Stimulated activated CD4-positive, alpha-beta T cell treated with anti-CD3 and anti-CD28 coated beads, Interleukin-1b, Interleukin-23, amount 100 ng/mL, for 1 hour (primary cell): ENCODE data around the gene DPF3.

Experiments
- DNase-seq, 2 donors: peaks; one replicate each; pipeline ENCODE4 v3.0.0-alpha.2; 2020; ENCODE audit warnings: low read depth in 2 of 2

Gene DPF3

DNA sequence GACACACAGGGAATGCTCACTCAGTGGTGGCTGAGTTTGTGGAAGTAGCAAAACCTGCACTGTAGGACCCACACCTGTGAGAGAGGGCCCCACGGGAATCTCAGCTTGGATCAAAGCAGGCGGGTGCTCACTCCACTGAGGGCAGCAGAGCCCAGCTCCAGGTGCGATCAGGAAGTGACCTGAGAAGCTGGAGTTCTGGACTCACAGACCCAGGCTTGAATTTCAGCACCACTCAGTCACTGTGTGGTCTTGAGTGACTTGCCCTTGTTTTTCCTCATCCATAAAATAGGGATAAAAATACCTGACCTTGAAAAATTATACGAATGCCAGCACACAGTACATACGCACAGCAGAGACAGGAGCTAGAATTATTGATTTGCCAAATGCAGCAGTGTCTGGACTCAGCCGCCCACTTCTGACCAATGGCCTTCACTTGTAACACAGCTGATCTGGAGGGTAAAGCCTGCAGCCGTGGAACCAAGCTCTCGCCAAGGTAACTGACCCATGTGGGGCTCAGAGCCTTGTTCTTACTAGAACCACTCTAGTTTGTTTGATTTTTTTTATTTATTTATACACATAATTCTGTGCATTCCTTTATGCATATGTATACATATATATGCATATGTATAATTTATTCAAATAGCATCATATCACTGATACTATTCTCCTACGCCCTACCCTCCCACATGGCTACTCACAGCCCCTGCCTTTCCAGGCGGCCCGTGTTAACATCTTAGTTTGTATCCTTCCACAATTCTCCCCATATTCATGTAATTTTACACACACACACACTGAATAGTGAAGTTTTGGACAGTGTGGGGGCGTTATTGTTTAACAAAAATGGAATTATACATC is 53.9 kb downstream of the DPF3 start:
- DNase-seq = no peak

- DNase-seq = no peak
Observed at GRCh38 chr14:72839351-72839750, 54.5 kb downstream of the DPF3 start.

DNA sequence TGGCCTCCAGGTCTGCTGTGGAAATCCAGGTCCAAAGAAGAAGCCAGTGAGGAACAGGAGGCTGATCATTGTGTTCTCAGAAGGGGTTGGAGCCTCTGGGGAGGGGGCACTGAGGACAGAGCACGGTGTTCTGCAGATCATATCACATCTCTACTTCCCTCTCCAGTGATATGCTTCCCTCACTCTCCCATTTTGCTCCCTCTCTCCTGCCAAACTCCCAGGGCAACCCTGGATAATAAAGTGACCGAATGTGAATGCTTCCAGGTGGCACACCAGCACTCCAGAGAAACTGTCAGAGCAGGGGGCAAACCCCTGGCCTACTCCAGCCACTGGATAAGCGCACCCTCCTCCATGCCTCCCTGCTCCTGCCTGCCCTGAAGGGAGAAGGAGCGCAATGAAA is 57.8 kb downstream of the DPF3 start:
- no peak for DNase-seq

DNA sequence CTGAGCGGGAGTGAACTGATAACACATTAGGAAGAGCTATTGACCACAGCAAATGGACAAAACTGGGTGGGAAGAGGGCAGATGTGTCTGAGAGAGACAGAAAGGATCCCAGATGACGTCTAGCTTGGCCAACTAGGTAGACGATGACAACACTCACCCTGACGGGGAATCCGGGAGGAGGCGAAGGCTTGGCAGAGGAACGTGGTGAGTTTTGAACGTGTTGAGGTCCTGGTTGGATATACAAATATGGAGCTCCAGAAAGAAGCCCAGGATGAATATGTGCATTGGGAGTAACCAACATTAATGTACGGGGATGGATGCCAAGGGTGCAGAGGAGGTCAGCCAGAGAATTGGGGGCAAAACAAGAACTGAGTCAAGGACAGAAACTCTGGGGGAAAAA is 60.7 kb downstream of the DPF3 start:
- DNase-seq = no peak

DNA sequence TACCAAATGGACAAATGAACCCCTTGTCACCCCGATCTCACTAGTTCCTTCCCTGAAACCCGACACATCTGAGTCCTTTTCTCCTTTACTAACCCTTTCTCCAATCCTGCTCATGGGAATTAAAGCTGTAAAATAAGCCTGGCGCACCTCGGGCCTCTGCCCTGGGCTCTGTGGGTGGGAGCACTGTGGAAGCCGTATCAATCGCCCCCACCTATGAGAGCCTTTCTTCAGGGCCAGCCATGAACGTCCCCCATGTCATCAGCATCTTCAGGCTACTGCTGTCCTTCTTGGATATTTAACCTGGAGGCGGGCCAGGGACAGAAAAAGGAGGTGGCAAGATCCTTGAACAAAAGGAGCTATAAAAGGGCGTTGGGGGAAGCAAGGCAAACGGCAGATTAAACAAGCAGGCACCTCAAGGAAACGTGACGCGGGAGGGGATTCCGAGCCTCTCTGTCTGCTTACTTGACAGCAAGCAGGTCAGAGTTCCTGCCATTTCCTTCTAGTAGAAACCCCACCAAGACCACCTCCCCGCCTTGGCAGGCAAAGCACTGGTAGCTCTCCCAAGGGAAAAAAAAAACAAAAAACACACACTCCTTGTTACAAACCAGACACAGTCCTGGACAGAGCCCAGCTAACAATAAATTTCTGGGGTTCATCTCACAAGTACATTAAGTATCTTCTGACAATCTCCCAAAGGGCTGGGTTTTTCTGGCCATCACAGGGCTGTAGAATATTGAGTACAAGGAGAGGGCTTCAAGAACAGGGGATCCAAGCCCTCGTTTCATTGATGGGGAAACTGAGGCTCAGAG is 62.9 kb downstream of the DPF3 start:
- no peak for DNase-seq

- no peak for DNase-seq
Observed at GRCh38 chr14:72830356-72830755, 63.5 kb downstream of the DPF3 start.

DNA sequence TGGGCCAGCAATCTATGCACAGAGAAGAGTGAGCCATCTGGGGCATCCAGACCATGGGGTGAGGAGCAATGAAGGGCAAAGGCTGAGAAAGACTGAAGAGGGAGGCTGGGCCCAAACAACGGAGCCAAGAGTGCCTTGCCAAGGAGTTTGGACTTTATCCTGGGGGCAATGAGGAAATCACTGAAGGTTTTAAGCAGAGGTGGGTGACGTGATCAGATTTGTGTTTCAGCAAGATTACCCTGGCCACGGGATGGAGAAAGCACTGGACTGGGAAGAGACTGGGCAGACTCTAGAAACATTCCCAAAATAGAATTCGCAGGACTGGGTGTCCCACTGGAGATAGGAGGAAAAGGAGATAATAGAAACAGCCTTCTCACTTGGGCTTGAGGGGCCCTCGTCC is 65.3 kb downstream of the DPF3 start:
- no peak for DNase-seq

- no peak for DNase-seq
Observed at GRCh38 chr14:72826039-72826438, 67.9 kb downstream of the DPF3 start.

DNA sequence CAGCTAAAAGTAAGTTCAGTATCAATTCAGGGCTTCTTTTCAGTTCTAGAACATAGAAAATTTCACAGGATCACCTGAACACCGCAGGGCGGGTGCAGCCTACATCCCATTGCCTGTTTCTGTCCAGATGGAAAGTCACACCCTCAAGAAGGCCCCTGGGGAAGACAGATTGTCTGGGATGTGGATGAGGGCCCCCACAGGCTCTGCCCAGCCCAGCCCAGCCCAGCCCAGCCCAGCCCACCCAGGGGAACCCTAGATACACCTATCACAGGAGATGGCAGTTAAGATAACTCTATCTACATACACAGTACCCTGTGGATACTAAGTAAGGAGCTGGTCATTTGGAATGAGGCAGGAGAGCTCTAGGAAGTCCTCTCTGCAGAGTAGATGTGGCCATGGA is 68.4 kb downstream of the DPF3 start:
- no peak for DNase-seq

- no peak for DNase-seq
Observed at GRCh38 chr14:72824051-72824450, 69.8 kb downstream of the DPF3 start.

DNA sequence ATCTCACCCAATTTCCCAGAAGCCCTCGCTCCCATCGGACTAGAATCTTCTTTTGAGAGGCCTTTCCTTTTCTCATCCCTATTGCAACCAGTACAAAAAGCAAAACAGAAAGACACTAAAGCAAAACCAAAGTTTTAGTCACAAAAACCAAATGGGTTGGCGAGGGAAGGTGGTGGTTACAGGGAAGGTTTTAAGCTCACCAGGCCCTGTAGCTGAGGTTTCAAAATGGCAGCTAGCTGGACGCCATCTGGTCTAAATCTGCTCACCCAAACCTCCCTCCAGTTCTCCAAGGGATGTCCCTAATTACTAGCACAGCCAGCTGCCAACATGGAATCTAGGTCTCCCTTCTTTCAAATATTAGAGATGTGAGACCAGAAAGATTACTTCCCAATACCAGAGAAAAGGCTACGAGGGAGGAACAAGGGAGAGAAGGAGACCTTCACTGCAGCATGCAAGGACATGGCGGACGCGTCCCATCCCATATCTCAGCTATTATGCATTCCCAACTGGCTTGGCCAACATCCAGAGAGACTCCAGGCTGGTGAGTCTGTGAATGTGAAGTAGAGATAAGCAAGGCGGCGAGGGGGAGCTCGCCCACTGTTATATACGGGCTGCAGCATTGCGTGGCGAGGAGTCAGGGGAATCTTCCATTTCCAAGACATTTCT is 70.8 kb downstream of the DPF3 start:
- DNase-seq = no peak

DNA sequence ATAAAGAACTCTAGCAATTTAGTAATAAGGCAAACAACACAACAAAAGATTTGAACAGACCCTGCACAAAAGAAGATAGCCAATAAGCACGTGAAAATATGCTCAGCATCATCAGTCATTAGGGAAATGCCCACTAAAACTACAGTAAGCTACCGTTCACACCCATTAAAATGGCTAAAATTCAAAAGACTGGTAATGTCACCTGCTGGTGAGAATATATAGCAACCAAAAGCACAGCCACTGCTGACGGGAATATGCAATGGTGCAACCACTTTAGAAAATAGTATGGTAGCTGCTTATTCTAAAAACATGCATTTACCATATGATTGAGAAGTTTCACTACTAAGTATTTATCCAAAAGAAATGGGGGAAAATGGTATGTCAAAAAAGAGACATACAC is 74.9 kb downstream of the DPF3 start:
- DNase-seq = no peak

GRCh38 chr14:72816287-72816686 is 77.6 kb downstream of the DPF3 start:
- no peak for DNase-seq

DNA sequence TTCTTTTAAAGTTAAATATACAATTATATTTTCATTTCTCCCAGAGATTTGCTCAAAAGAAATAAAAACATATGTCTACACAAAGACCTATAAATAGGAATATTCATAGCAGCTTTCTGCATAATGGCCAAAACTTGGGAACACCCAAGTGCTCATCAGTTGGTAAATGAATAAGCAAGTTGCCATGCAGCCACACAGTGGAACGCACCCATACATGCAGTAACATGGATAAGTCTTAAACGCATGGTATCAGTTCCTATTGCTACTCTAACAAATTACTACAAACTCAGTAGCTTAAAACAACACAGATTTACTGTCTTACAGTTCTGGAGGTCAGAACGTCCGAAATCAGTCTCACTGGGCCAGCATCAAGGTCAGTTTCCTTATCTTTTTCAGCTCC is 78.5 kb downstream of the DPF3 start:
- no peak for DNase-seq

DNA sequence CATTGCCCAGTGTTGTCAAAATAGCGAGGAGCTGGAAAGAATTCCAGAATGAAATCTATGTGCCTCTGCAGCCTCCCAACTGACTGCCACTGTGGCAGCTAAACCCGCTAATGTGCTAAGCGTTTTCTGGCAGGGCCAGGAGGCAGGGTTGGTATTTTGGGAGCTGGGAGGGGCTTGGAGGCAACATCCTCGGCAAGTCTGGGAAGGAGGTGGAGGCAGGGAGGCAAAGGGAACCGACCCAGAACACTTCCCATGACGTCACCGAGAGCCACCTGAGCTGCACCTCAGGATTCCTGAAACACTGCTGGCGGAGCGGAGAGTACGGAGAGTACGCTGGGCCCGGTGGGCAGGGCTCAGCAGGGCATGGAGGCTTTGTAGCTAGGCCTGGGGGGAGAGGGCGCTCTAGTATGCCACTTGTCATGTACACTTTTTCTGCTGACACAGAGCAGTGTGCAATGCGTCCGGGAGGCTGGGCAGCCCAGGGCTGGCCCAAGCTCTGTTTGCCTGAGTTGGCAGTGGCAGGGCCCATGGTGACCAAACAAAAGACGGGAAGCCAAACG is 81.5 kb downstream of the DPF3 start:
- no peak for DNase-seq

GRCh38 chr14:72810201-72810600 is 83.7 kb downstream of the DPF3 start:
- DNase-seq = peak in 1 of 2 donors; percentile 11

GRCh38 chr14:72809063-72809462 is 84.8 kb downstream of the DPF3 start:
- no peak for DNase-seq

DNA sequence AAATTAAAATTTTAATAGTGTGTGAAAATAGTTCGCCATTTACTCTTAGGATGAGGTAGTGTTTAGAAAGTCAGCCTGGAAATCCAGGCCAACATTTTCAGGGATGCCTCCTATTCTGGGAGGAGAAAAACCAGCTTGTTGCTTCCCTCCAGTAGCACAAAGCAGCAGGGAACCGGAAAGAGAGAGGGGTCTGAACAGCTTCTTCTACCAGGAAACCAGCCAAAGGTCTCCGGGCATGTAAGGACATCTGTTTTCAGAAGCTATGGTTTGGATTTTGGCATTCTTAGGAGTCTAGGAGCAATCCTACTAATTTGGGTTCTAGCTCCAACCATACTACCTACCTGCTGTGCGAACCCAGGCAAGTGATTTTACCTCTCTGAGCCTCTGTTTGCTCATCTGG is 85.3 kb downstream of the DPF3 start:
- DNase-seq = no peak

GRCh38 chr14:72802588-72802946 is 91.3 kb downstream of the DPF3 start:
- DNase-seq = no peak

- DNase-seq = no peak
Observed at GRCh38 chr14:72801836-72802587, 91.9 kb downstream of the DPF3 start.

DNA sequence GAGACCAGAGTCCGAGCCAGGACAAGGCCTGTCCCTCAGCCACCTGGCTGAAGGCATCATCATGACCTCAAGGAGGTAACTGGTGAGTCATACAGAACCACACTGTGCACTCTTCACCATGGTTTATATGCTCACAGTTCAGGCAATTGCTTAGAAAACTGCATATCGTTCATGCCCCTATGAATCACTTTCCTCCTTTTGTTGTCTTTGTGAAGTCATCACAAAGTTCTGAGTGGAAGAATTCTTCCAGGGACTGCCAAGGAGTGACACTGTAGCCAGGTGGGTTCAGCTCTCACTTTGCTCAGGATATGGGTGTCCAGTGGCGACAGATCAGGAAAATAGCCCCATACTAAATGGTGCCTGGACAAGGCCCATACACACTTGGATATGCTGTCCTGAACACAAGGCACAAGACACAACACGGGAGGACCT is 92.5 kb downstream of the DPF3 start:
- DNase-seq = no peak
